IPS-20b (cell line): ENCODE results near the gene ENAH.
A peak's percentile ranks its signal among the peaks of the same experiment; 100 is the strongest.

Source experiments
- H3K27ac ChIP-seq: one replicate; pipeline ENCODE4 v1.5.1; 2013; ENCODE audit warnings: low read length
- H3K27me3 ChIP-seq: 2 replicates; pipeline ENCODE4 v1.6.1; 2013; ENCODE audit warnings: mild to moderate bottlenecking, low read length, inconsistent platforms; ENCODE audit not compliant: insufficient read depth
- H3K36me3 ChIP-seq: 2 replicates; pipeline ENCODE4 v1.6.1; 2013; ENCODE audit warnings: low read depth, mild to moderate bottlenecking, inconsistent platforms, low read length, moderate library complexity; ENCODE audit not compliant: insufficient read depth
- H3K4me1 ChIP-seq: 2 replicates; pipeline ENCODE4 v1.6.1; 2013; ENCODE audit warnings: mild to moderate bottlenecking, control low read depth, inconsistent platforms, low read length, moderate library complexity; ENCODE audit not compliant: insufficient read depth
- H3K4me3 ChIP-seq: 2 replicates; pipeline ENCODE4 v1.5.1; 2013; ENCODE audit warnings: mild to moderate bottlenecking, low read length, inconsistent platforms
- H3K9ac ChIP-seq: 2 replicates; pipeline ENCODE4 v1.6.1; 2013; ENCODE audit warnings: low read depth, mild to moderate bottlenecking, inconsistent platforms, low read length, moderate library complexity
- H3K9me3 ChIP-seq: 2 replicates; pipeline ENCODE4 v1.6.1; 2013; ENCODE audit warnings: mild to moderate bottlenecking, low read depth, low read length, inconsistent platforms; ENCODE audit not compliant: insufficient read depth

Gene ENAH

GRCh38 chr1:225527575-225527974, 125.3 kb downstream of the ENAH start:
- Histone ChIP-seq H3K4me3 (no peak overlapping the region), H3K9ac (no peak overlapping the region), H3K4me1 (peaks cover 37% of the 10 kb centered on the region), H3K9me3 (no peaks in the 10 kb centered on the region), H3K27ac (peak overlapping the region; percentile 46), H3K27me3 (no peaks in the 10 kb centered on the region), H3K36me3 (peaks cover 26% of the 10 kb centered on the region)

- Histone ChIP-seq H3K4me1 (peaks cover 32% of the 10 kb centered on the region), H3K27ac (no peak overlapping the region)
These were observed 126.0 kb downstream of the ENAH start for GRCh38 chr1:225526878-225527277.

GRCh38 chr1:225525377-225525776, 127.5 kb downstream of the ENAH start:
- Histone ChIP-seq H3K9ac (no peak overlapping the region), H3K4me3 (no peak overlapping the region), H3K4me1 (peaks cover 32% of the 10 kb centered on the region), H3K27ac (no peak overlapping the region), H3K9me3 (no peaks in the 10 kb centered on the region), H3K36me3 (peaks cover 22% of the 10 kb centered on the region), H3K27me3 (no peaks in the 10 kb centered on the region)

More at GRCh38 chr1:225526878-225527277, 126.0 kb downstream of the ENAH start:
- H3K27me3 ChIP-seq: no peaks in the 10 kb centered on the region
- no peak overlapping the region for H3K9ac ChIP-seq
- peaks cover 26% of the 10 kb centered on the region for H3K36me3 ChIP-seq
- no peak overlapping the region for H3K4me3 ChIP-seq
- no peaks in the 10 kb centered on the region for H3K9me3 ChIP-seq

GRCh38 chr1:225524570-225524969, 128.4 kb downstream of the ENAH start:
- no peak overlapping the region for H3K4me3 ChIP-seq
- H3K4me1 ChIP-seq: peaks cover 33% of the 10 kb centered on the region
- no peaks in the 10 kb centered on the region for H3K9me3 ChIP-seq
- H3K27me3 ChIP-seq: no peaks in the 10 kb centered on the region
- H3K36me3 ChIP-seq: peaks cover 15% of the 10 kb centered on the region
- H3K9ac ChIP-seq: no peak overlapping the region
- H3K27ac ChIP-seq: no peak overlapping the region

- H3K4me1 ChIP-seq: peaks cover 36% of the 10 kb centered on the region
- no peak overlapping the region for H3K27ac ChIP-seq
- H3K9ac ChIP-seq: no peak overlapping the region
- no peak overlapping the region for H3K4me3 ChIP-seq
- no peaks in the 10 kb centered on the region for H3K9me3 ChIP-seq
- H3K27me3 ChIP-seq: no peaks in the 10 kb centered on the region
- peaks cover 22% of the 10 kb centered on the region for H3K36me3 ChIP-seq
These were observed 129.5 kb downstream of the ENAH start for GRCh38 chr1:225523263-225523950.

- H3K27me3 ChIP-seq: no peaks in the 10 kb centered on the region
- H3K36me3 ChIP-seq: peaks cover 23% of the 10 kb centered on the region
- H3K4me3 ChIP-seq: no peak overlapping the region
- H3K4me1 ChIP-seq: peaks cover 33% of the 10 kb centered on the region
- no peaks in the 10 kb centered on the region for H3K9me3 ChIP-seq
- no peak overlapping the region for H3K27ac ChIP-seq
- no peak overlapping the region for H3K9ac ChIP-seq
These were observed 130.2 kb downstream of the ENAH start for GRCh38 chr1:225522588-225523262.

- H3K4me3 ChIP-seq: no peak overlapping the region
- H3K4me1 ChIP-seq: peaks cover 23% of the 10 kb centered on the region
- H3K36me3 ChIP-seq: peaks cover 35% of the 10 kb centered on the region
- H3K27me3 ChIP-seq: no peaks in the 10 kb centered on the region
- H3K9ac ChIP-seq: no peak overlapping the region
- no peak overlapping the region for H3K27ac ChIP-seq
- no peaks in the 10 kb centered on the region for H3K9me3 ChIP-seq
These were observed 132.2 kb downstream of the ENAH start for GRCh38 chr1:225520587-225521227.

GRCh38 chr1:225519166-225519863, 133.6 kb downstream of the ENAH start:
- Histone ChIP-seq H3K36me3 (peaks cover 38% of the 10 kb centered on the region), H3K27ac (no peak overlapping the region), H3K4me1 (peaks cover 30% of the 10 kb centered on the region), H3K9ac (no peak overlapping the region), H3K27me3 (no peaks in the 10 kb centered on the region), H3K4me3 (no peak overlapping the region), H3K9me3 (no peaks in the 10 kb centered on the region)

GRCh38 chr1:225517697-225518096, 135.2 kb downstream of the ENAH start:
- peaks cover 29% of the 10 kb centered on the region for H3K4me1 ChIP-seq
- H3K4me3 ChIP-seq: no peak overlapping the region
- H3K36me3 ChIP-seq: peaks cover 50% of the 10 kb centered on the region

GRCh38 chr1:225517221-225517620, 135.7 kb downstream of the ENAH start:
- no peaks in the 10 kb centered on the region for H3K9me3 ChIP-seq
- H3K36me3 ChIP-seq: peaks cover 54% of the 10 kb centered on the region
- H3K4me1 ChIP-seq: peaks cover 34% of the 10 kb centered on the region
- no peak overlapping the region for H3K27ac ChIP-seq
- no peaks in the 10 kb centered on the region for H3K27me3 ChIP-seq
- H3K4me3 ChIP-seq: no peak overlapping the region
- H3K9ac ChIP-seq: no peak overlapping the region

More at GRCh38 chr1:225517697-225518096, 135.2 kb downstream of the ENAH start:
- Histone ChIP-seq H3K27ac (no peak overlapping the region), H3K9ac (no peak overlapping the region), H3K27me3 (no peaks in the 10 kb centered on the region), H3K9me3 (no peaks in the 10 kb centered on the region)

- no peak overlapping the region for H3K27ac ChIP-seq
- H3K36me3 ChIP-seq: peaks cover 76% of the 10 kb centered on the region
- no peaks in the 10 kb centered on the region for H3K9me3 ChIP-seq
- no peak overlapping the region for H3K9ac ChIP-seq
- peaks cover 43% of the 10 kb centered on the region for H3K4me1 ChIP-seq
- H3K27me3 ChIP-seq: no peaks in the 10 kb centered on the region
- H3K4me3 ChIP-seq: no peak overlapping the region
These were observed 138.2 kb downstream of the ENAH start for GRCh38 chr1:225514671-225515081.
